ENCODE measurements around the gene EXOC1.
"Not testable (repeated sequence)": the region's sequence is repeated elsewhere in the genome, so short reads cannot be mapped to it uniquely, and the experiment has no call there.

- not testable (repeated sequence) for TF ChIP-seq EZH2 (IDR thresholded peaks at IDR 0.05; ENCODE audit: borderline replicate concordance, low read length)
- TF ChIP-seq, protein P1, sequence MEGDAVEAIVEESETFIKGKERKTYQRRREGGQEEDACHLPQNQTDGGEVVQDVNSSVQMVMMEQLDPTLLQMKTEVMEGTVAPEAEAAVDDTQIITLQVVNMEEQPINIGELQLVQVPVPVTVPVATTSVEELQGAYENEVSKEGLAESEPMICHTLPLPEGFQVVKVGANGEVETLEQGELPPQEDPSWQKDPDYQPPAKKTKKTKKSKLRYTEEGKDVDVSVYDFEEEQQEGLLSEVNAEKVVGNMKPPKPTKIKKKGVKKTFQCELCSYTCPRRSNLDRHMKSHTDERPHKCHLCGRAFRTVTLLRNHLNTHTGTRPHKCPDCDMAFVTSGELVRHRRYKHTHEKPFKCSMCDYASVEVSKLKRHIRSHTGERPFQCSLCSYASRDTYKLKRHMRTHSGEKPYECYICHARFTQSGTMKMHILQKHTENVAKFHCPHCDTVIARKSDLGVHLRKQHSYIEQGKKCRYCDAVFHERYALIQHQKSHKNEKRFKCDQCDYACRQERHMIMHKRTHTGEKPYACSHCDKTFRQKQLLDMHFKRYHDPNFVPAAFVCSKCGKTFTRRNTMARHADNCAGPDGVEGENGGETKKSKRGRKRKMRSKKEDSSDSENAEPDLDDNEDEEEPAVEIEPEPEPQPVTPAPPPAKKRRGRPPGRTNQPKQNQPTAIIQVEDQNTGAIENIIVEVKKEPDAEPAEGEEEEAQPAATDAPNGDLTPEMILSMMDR (conservative IDR thresholded peaks at IDR 0.05 in 1 of 2, IDR thresholded peaks at IDR 0.05 in 1 of 2; ENCODE audit: extremely low read depth in 1 of 2, insufficient read depth in 1 of 2, low read depth in 1 of 2, low read length in 2 of 2), result not testable (repeated sequence)
Observed at GRCh38 chr4:55935907-55936306, 82.5 kb downstream of the EXOC1 start.

Data from mammary epithelial cell (primary cell).